DOHH2 (cell line): ENCODE results near the gene OR3A3.

Experiments
- CTCF ChIP-seq: fragments of 200-600 bp; sonication (generic); IDR thresholded peaks from one replicate; pipeline ENCODE4 v1.5.1; 2014; ENCODE audit warnings: antibody characterized with exemption, mild to moderate bottlenecking, low read depth, low read length; ENCODE audit not compliant: poor library complexity, severe bottlenecking
- EZH2phosphoT487 ChIP-seq: fragments of 200-600 bp; sonication (generic); IDR thresholded peaks from 2 replicates; pipeline ENCODE4 v1.6.1; 2017; ENCODE audit warnings: borderline replicate concordance, mild to moderate bottlenecking, antibody characterized with exemption, low read length, moderate library complexity, mixed read lengths

- peak; percentile 20 for TF ChIP-seq CTCF
- TF ChIP-seq EZH2phosphoT487, result no peak
Observed at GRCh38 chr17:3448059-3448665, 37.0 kb downstream of the OR3A3 start.
